Parathyroid adenoma (tissue), 2 donors: ENCODE measurements around the gene TNRC6C.

Experiments used
- H2AFZ ChIP-seq: fragments of 300-600 bp; sonication (generic); one replicate; pipeline ENCODE4 v1.7.0; 2017; ENCODE audit warnings: antibody characterized with exemption, mild to moderate bottlenecking
- H3K27ac ChIP-seq: fragments of 300-600 bp; sonication (generic); one replicate; pipeline ENCODE4 v1.7.0; 2017
- H3K27me3 ChIP-seq: fragments of 300-600 bp; sonication (generic); one replicate; pipeline ENCODE4 v1.7.0; 2017; ENCODE audit warnings: low read length; ENCODE audit not compliant: control insufficient read depth, insufficient read depth
- H3K36me3 ChIP-seq: fragments of 300-600 bp; sonication (generic); one replicate; pipeline ENCODE4 v1.7.0; 2017; ENCODE audit warnings: low read length; ENCODE audit not compliant: control insufficient read depth, insufficient read depth
- H3K4me1 ChIP-seq: fragments of 300-600 bp; sonication (generic); one replicate; pipeline ENCODE4 v1.7.0; 2017; ENCODE audit warnings: control low read depth
- H3K4me2 ChIP-seq: fragments of 300-600 bp; sonication (generic); one replicate; pipeline ENCODE4 v1.7.0; 2017; ENCODE audit warnings: low read length
- H3K4me3 ChIP-seq: fragments of 300-600 bp; sonication (generic); one replicate; pipeline ENCODE4 v1.7.0; 2017; ENCODE audit warnings: low read depth, low read length
- H3K79me2 ChIP-seq: fragments of 300-600 bp; sonication (generic); one replicate; pipeline ENCODE4 v1.7.0; 2017; ENCODE audit warnings: control low read depth
- H3K9ac ChIP-seq: fragments of 300-600 bp; sonication (generic); one replicate; pipeline ENCODE4 v1.7.0; 2017; ENCODE audit warnings: mild to moderate bottlenecking
- H3K9me3 ChIP-seq: fragments of 300-600 bp; sonication (generic); one replicate; pipeline ENCODE4 v1.7.0; 2017; ENCODE audit warnings: low read length; ENCODE audit not compliant: control insufficient read depth
- TF ChIP-seq, protein P1 (sequence below): fragments of 300-600 bp; sonication (generic); IDR thresholded peaks from one replicate; pipeline ENCODE4 v1.7.0; 2017; ENCODE audit warnings: antibody characterized with exemption, mild to moderate bottlenecking
- donor health status: primary hyperparathyroidism.

The TNRC6C gene

DNA sequence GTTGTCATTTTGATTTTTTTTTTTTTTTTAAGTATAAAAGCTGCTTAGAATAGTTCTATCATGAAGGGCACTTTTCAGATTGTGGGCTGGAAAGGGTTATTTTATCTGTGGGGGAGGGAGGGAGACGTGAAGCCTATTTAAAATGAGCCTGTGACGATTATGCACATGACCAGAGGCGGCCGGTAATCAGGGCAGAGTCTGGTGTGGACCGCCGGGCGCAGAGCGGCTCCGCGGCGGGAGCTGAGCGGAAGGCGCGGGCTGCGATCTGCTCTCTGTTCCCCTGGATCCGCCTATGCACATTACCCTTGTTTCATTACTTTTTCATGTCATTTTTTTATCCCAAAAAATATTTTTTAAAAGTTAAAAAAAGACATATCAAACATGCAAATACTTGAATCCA is 146.6 kb downstream of the TNRC6C start:
- H3K36me3 ChIP-seq = no peaks in the 10 kb centered on the region

DNA sequence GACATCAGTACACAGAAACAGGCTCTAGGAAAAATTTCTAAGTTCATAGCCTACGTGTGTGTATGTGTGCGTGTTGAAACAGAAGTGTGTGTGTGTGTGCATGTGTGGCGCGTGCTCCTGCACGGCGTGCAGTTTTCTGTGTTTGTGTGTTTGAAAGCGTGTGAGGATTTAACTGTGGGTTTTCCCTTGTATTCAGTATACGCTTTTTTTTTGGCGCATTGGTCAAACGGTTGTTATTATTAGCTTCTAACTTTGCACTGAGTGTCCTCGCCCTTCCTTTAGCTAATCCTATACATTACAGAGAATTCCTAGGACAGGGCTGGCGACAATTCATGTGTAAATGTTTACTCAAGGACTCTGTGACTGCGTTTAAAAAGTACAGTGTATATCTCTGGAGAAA is 147.0 kb downstream of the TNRC6C start:
- Histone ChIP-seq H3K79me2 (no peaks in the 10 kb centered on the region), H3K4me2 (no peak overlapping the region), H3K9me3 (no peaks in the 10 kb centered on the region), H3K27ac (no peak overlapping the region), H2AFZ (no peak overlapping the region), H3K27me3 (no peaks in the 10 kb centered on the region), H3K36me3 (no peaks in the 10 kb centered on the region), H3K9ac (no peak overlapping the region), H3K4me1 (no peaks in the 10 kb centered on the region), H3K4me3 (no peak overlapping the region)
- TF ChIP-seq, protein P1, sequence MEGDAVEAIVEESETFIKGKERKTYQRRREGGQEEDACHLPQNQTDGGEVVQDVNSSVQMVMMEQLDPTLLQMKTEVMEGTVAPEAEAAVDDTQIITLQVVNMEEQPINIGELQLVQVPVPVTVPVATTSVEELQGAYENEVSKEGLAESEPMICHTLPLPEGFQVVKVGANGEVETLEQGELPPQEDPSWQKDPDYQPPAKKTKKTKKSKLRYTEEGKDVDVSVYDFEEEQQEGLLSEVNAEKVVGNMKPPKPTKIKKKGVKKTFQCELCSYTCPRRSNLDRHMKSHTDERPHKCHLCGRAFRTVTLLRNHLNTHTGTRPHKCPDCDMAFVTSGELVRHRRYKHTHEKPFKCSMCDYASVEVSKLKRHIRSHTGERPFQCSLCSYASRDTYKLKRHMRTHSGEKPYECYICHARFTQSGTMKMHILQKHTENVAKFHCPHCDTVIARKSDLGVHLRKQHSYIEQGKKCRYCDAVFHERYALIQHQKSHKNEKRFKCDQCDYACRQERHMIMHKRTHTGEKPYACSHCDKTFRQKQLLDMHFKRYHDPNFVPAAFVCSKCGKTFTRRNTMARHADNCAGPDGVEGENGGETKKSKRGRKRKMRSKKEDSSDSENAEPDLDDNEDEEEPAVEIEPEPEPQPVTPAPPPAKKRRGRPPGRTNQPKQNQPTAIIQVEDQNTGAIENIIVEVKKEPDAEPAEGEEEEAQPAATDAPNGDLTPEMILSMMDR = no peak

More for the DNA sequence above, 146.6 kb downstream of the TNRC6C start:
- H3K9me3 ChIP-seq = no peaks in the 10 kb centered on the region
- no peaks in the 10 kb centered on the region for H3K27me3 ChIP-seq
- H3K4me2 ChIP-seq = no peak overlapping the region
- H2AFZ ChIP-seq = no peak overlapping the region
- no peaks in the 10 kb centered on the region for H3K79me2 ChIP-seq
- no peak overlapping the region for H3K9ac ChIP-seq
- no peak overlapping the region for H3K27ac ChIP-seq
- no peak overlapping the region for H3K4me3 ChIP-seq
- H3K4me1 ChIP-seq = no peaks in the 10 kb centered on the region
- TF ChIP-seq, protein P1 = no peak

DNA sequence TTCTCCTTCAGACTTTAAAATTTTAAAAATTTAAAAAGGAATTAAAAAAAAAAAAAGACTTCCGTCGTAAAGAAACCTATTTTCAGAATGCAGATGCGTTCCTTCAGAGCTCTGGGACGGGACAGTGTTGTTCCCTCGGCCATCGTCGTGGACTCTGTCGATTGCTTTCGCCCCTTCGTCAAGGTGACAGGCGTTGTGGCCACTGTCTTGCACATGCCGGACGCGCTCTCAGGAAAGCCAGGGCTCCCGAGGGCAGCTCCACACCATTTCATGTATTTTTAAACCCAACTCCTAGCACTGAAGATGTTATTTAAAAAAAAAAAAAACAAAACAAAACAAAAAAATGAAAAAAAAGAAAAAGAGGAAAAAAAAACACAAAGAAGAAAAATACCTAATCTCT is 147.7 kb downstream of the TNRC6C start:
- Histone ChIP-seq H3K4me2 (no peak overlapping the region), H3K27me3 (no peaks in the 10 kb centered on the region), H3K9ac (no peak overlapping the region), H2AFZ (no peak overlapping the region), H3K27ac (no peak overlapping the region), H3K9me3 (no peaks in the 10 kb centered on the region), H3K4me3 (no peak overlapping the region), H3K4me1 (no peaks in the 10 kb centered on the region), H3K36me3 (no peaks in the 10 kb centered on the region), H3K79me2 (no peaks in the 10 kb centered on the region)
- TF ChIP-seq, protein P1 = no peak

DNA sequence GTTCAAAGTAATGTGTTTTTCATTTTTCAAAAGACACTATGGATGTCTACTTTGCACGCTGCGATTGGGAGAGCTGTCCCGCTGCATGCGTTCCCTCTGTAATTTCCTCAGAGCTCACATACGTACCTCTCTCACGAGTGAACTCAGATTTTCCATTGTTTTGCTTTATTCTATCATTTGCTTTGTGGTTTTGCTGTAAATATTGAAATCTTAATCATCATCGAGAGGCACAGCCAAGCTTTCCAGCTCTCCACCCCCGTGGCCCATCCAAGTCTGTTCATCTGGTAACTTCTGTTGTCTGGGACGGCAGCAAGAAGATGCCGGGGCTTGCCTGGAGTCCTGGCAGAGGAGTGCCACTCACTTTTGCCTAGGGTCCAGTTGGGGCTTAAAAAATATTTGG is 149.0 kb downstream of the TNRC6C start:
- TF ChIP-seq, protein P1 = no peak
- Histone ChIP-seq H3K4me1 (peaks cover under 1% of the 10 kb centered on the region), H3K9me3 (no peaks in the 10 kb centered on the region), H3K27me3 (no peaks in the 10 kb centered on the region), H3K4me2 (no peak overlapping the region), H3K79me2 (no peaks in the 10 kb centered on the region), H2AFZ (no peak overlapping the region), H3K36me3 (no peaks in the 10 kb centered on the region), H3K27ac (no peak overlapping the region), H3K9ac (no peak overlapping the region), H3K4me3 (no peak overlapping the region)

- H3K79me2 ChIP-seq = no peaks in the 10 kb centered on the region
- no peak overlapping the region for H3K27ac ChIP-seq
- no peaks in the 10 kb centered on the region for H3K27me3 ChIP-seq
- no peak overlapping the region for H3K4me2 ChIP-seq
- no peaks in the 10 kb centered on the region for H3K36me3 ChIP-seq
- H2AFZ ChIP-seq = no peak overlapping the region
- H3K4me1 ChIP-seq = peaks cover 4% of the 10 kb centered on the region
- H3K4me3 ChIP-seq = no peak overlapping the region
- no peak overlapping the region for H3K9ac ChIP-seq
- TF ChIP-seq, protein P1 = no peak
- H3K9me3 ChIP-seq = no peaks in the 10 kb centered on the region
Measured at GRCh38 chr17:78107976-78108725, 149.6 kb downstream of the TNRC6C start.
